Upper lobe of left lung (tissue), 6 donors: Measurements from ENCODE around the gene SPDYE3. TPM values are rescaled to one million over a fixed set of nuclear protein-coding genes. Genes with fewer than 3 reads are reported as not detected.
A peak's percentile ranks its signal among the peaks of the same experiment; 100 is the strongest.
"Not testable (repeated sequence)": the region's sequence is repeated elsewhere in the genome, so short reads cannot be mapped to it uniquely, and the experiment has no call there.

ENCODE experiments used
- ATAC-seq, 2 donors: fragments of 200-7000 bp; cut with Tn5 transposase; one replicate each; pipeline ENCODE4 v1.9.1; 2022; ENCODE audit warnings: mild to moderate bottlenecking in 2 of 2, moderate library complexity in 2 of 2; ENCODE audit not compliant: low FRiP score in 2 of 2
- DNase-seq, 2 donors: peaks; one replicate each; pipeline ENCODE4 v3.0.0-alpha.2; 2019 to 2020
- H3K27ac ChIP-seq, 4 donors: fragments of 200-600 bp; sonication (generic); one replicate each; pipeline ENCODE4 v1.5.1; 2016 to 2019
- H3K27me3 ChIP-seq, 4 donors: fragments of 200-600 bp; sonication (generic); one replicate each; pipeline ENCODE4 v1.5.1; 2017 to 2019
- H3K36me3 ChIP-seq, 4 donors: fragments of 200-600 bp; sonication (generic); one replicate each; pipeline ENCODE4 v1.5.1; 2016 to 2019
- H3K4me1 ChIP-seq, 4 donors: fragments of 200-600 bp; sonication (generic); one replicate each; pipeline ENCODE4 v1.5.1; 2018 to 2019
- H3K4me3 ChIP-seq, 4 donors: fragments of 200-600 bp; sonication (generic); one replicate each; pipeline ENCODE4 v1.5.1; 2017 to 2019; ENCODE audit warnings: mild to moderate bottlenecking in 2 of 4, moderate library complexity in 1 of 4
- H3K9me3 ChIP-seq, 4 donors: fragments of 200-600 bp; sonication (generic); one replicate each; pipeline ENCODE4 v1.5.1; 2018 to 2019
- CTCF ChIP-seq, 6 experiments: fragments of 450-650 bp in 4 of 6; fragments of 200-600 bp in 2 of 6; sonication (generic) in 2 of 6; IDR thresholded peaks; one replicate each; pipeline ENCODE4 v1.5.1; 2016 to 2019; ENCODE audit warnings: antibody characterized with exemption in 6 of 6
- EP300 ChIP-seq, 4 donors: sonication (generic); formaldehyde crosslinking; IDR thresholded peaks; one replicate each; pipeline ENCODE4 v1.5.1; 2017; ENCODE audit warnings: antibody characterized with exemption in 4 of 4, control low read depth in 2 of 4
- POLR2A ChIP-seq, 4 donors: fragments of 450-650 bp; IDR thresholded peaks; one replicate each; pipeline ENCODE4 v1.5.1; 2016 to 2017; ENCODE audit warnings: antibody characterized with exemption in 4 of 4, mild to moderate bottlenecking in 2 of 4
- POLR2AphosphoS5 ChIP-seq, 2 donors: sonication (generic); formaldehyde crosslinking; IDR thresholded peaks; one replicate each; pipeline ENCODE4 v1.5.1; 2017; ENCODE audit warnings: antibody characterized with exemption in 2 of 2
- WGBS, 2 donors: methylation state at CpG; one replicate each; pipeline ENCODE4 v1.1.5; 2017 to 2018; 5-methylcytosine and 5-hydroxymethylcytosine counted together
- total RNA-seq, 6 donors: library from RNA; depleted of rRNA in 4 of 6; stranded (reverse); fragments of >200 nt in 4 of 6; gene quantifications; one replicate each; pipeline versions ENCODE4 v1.1.0 to v1.2.1, GENCODE V29; 2016 to 2021
- donor health status: DM: no; HTN: no; CAD: no; lungs with moderate emphysema.
- donor health status: DM: no; HTN: yes; CAD: no; lungs with severe emphysema.

The SPDYE3 gene
- total RNA-seq, 6 donors from 2014 or later: not detected

GRCh38 chr7:100360135-100360854, 52.8 kb downstream of the SPDYE3 start:
- Histone ChIP-seq H3K36me3 (peaks cover 31 to 91% (median 72%) of the 10 kb centered on the region in 4 donors), H3K27me3 (no peaks in the 10 kb centered on the region), H3K4me3 (no peak overlapping the region), H3K27ac (no peak overlapping the region), H3K4me1 (peaks cover 0 to under 1% (median 0%) of the 10 kb centered on the region in 4 donors), H3K9me3 (no peaks in the 10 kb centered on the region)
- WGBS, 2 donors: 84% methylated on average over 3 of the region's 3 CpGs
- ATAC-seq (no peak), DNase-seq (no peak)
- TF ChIP-seq EP300 (IDR thresholded peaks at IDR 0.05) (no peak), POLR2A (IDR thresholded peaks at IDR 0.05) (no peak), CTCF (IDR thresholded peaks at IDR 0.05) (no peak), POLR2AphosphoS5 (IDR thresholded peaks at IDR 0.05) (no peak)

GRCh38 chr7:100363098-100363497, 55.6 kb downstream of the SPDYE3 start:
- no peaks in the 10 kb centered on the region for H3K9me3 ChIP-seq
- H3K4me3 ChIP-seq: no peak overlapping the region
- H3K36me3 ChIP-seq: peaks cover 31 to 71% (median 44%) of the 10 kb centered on the region in 4 donors
- no peak for TF ChIP-seq CTCF (IDR thresholded peaks at IDR 0.05)
- TF ChIP-seq EP300 (IDR thresholded peaks at IDR 0.05): no peak
- no peak for TF ChIP-seq POLR2A (IDR thresholded peaks at IDR 0.05)
- no peak for TF ChIP-seq POLR2AphosphoS5 (IDR thresholded peaks at IDR 0.05)
- ATAC-seq (no peak), DNase-seq (no peak)
- H3K4me1 ChIP-seq: peaks cover 0 to 6% (median 5%) of the 10 kb centered on the region in 4 donors
- H3K27ac ChIP-seq: no peak overlapping the region
- no peaks in the 10 kb centered on the region for H3K27me3 ChIP-seq

GRCh38 chr7:100363797-100364196, 56.3 kb downstream of the SPDYE3 start:
- 98% methylated on average over 7 of the region's 7 CpGs for WGBS, 2 donors

GRCh38 chr7:100364480-100364879, 57.0 kb downstream of the SPDYE3 start:
- Histone ChIP-seq H3K27me3 (no peaks in the 10 kb centered on the region), H3K9me3 (no peaks in the 10 kb centered on the region), H3K4me1 (peaks cover 0 to 10% (median 5%) of the 10 kb centered on the region in 4 donors), H3K4me3 (no peak overlapping the region), H3K27ac (no peak overlapping the region), H3K36me3 (peaks cover 23 to 57% (median 31%) of the 10 kb centered on the region in 4 donors)
- TF ChIP-seq CTCF (IDR thresholded peaks at IDR 0.05) (no peak), EP300 (IDR thresholded peaks at IDR 0.05) (no peak), POLR2A (IDR thresholded peaks at IDR 0.05) (no peak), POLR2AphosphoS5 (IDR thresholded peaks at IDR 0.05) (no peak)
- ATAC-seq (no peak), DNase-seq (no peak)
- 78 to 94% methylated on average over 6 of the region's 6 CpGs for WGBS, 2 donors

More at GRCh38 chr7:100363797-100364196, 56.3 kb downstream of the SPDYE3 start:
- not testable (repeated sequence) for ATAC-seq, H3K27ac ChIP-seq, H3K27me3 ChIP-seq, DNase-seq, H3K4me3 ChIP-seq, H3K4me1 ChIP-seq, H3K9me3 ChIP-seq
- H3K36me3 ChIP-seq: peaks cover 30 to 64% (median 38%) of the 10 kb centered on the region in 4 donors

GRCh38 chr7:100365998-100366367, 58.5 kb downstream of the SPDYE3 start:
- H3K4me3 ChIP-seq, H3K27me3 ChIP-seq, ATAC-seq, H3K9me3 ChIP-seq, DNase-seq: not testable (repeated sequence)
- peaks cover 0 to 15% (median 8%) of the 10 kb centered on the region in 4 donors for H3K4me1 ChIP-seq
- H3K36me3 ChIP-seq: peaks cover 15 to 42% (median 17%) of the 10 kb centered on the region in 4 donors
- 91 to 95% methylated on average over 7 of the region's 7 CpGs for WGBS, 2 donors
- peak overlapping the region; percentile 38 to 79 (median 54) for H3K27ac ChIP-seq
